T-cell (primary cell): ENCODE data around the gene IL1RAP. TPM values are rescaled to one million over a fixed set of nuclear protein-coding genes. Genes with fewer than 3 reads are reported as not detected.

ENCODE experiments used
- ATAC-seq, 4 experiments: fragments of 200-7000 bp in 3 of 4; fragments of 150-1000 bp in 1 of 4; cut with Tn5 transposase; replicated peaks in 1 of 4; 1 replicate in 3 of 4; 2 replicates in 1 of 4; pipeline ENCODE4 v1.10.0; 2021; ENCODE audit warnings: moderate library complexity in 3 of 4, mild to moderate bottlenecking in 2 of 4, moderate number of reproducible peaks in 1 of 4
- CTCF ChIA-PET, 2 donors: fragments of 300-600 bp; sonication (Branson Sonifier 250); formaldehyde crosslinking; loops; one replicate each; lab custom pipeline; 2022; ENCODE audit warnings: antibody characterized with exemption in 2 of 2; lab: Charles Lee
- POLR2A ChIA-PET, 2 donors: fragments of 300-600 bp; sonication (Branson Sonifier 250); formaldehyde crosslinking; loops; one replicate each; lab custom pipeline; 2022; ENCODE audit warnings: antibody characterized with exemption in 2 of 2; lab: Charles Lee
- DNase-seq, 35 experiments: peaks; one replicate each; pipeline versions ENCODE4 v3.0.0 to v3.0.0-alpha.2; 2013 to 2023
- H3K27ac ChIP-seq: one replicate; pipeline ENCODE4 v1.5.1; 2013; ENCODE audit warnings: low read length
- H3K27me3 ChIP-seq, 2 experiments: replicated peaks in 1 of 2; 1 replicate in 1 of 2; 2 replicates in 1 of 2; pipeline versions ENCODE4 v1.6.1 to v1.7.0; 2013; ENCODE audit warnings: low read length in 1 of 2, mixed read lengths in 1 of 2; ENCODE audit not compliant: control insufficient read depth in 2 of 2, insufficient read depth in 2 of 2; ENCODE audit errors: extremely low read depth in 1 of 2
- H3K36me3 ChIP-seq, 2 donors: 1 replicate in 1 of 2; 2 replicates in 1 of 2; pipeline versions ENCODE4 v1.6.1 to v1.7.0; 2013; ENCODE audit warnings: low read length in 1 of 2; ENCODE audit not compliant: control insufficient read depth in 2 of 2, insufficient read depth in 1 of 2; ENCODE audit errors: extremely low read depth in 1 of 2
- H3K4me1 ChIP-seq, 2 experiments: 1 replicate in 1 of 2; 2 replicates in 1 of 2; pipeline versions ENCODE4 v1.6.1 to v1.7.0; 2013; ENCODE audit warnings: low read length in 2 of 2, mixed read lengths in 1 of 2; ENCODE audit not compliant: insufficient read depth in 2 of 2, control insufficient read depth in 1 of 2; ENCODE audit errors: extremely low read depth in 1 of 2
- H3K4me3 ChIP-seq, 2 donors: 1 replicate in 1 of 2; 2 replicates in 1 of 2; pipeline versions ENCODE4 v1.5.1 to v1.7.0; 2013; ENCODE audit warnings: mild to moderate bottlenecking in 2 of 2, low read length in 1 of 2, moderate library complexity in 1 of 2; ENCODE audit not compliant: control insufficient read depth in 1 of 2; ENCODE audit errors: extremely low read depth in 1 of 2
- H3K9me3 ChIP-seq: 2 replicates; pipeline ENCODE4 v1.7.0; 2013
- H3K27ac Mint-ChIP-seq, 2 donors: one replicate each; pipeline ENCODE4 v1.8.0; 2020 to 2021; ENCODE audit warnings: mild to moderate bottlenecking in 2 of 2, mixed read lengths in 2 of 2
- H3K27me3 Mint-ChIP-seq, 2 donors: one replicate each; pipeline ENCODE4 v1.8.0; 2021 to 2022; ENCODE audit warnings: mixed read lengths in 2 of 2
- H3K36me3 Mint-ChIP-seq: one replicate; pipeline ENCODE4 v1.8.0; 2021; ENCODE audit warnings: mixed read lengths
- H3K4me1 Mint-ChIP-seq, 3 donors: one replicate each; pipeline ENCODE4 v1.8.0; 2020 to 2022; ENCODE audit warnings: mixed read lengths in 3 of 3, mild to moderate bottlenecking in 1 of 3
- H3K4me3 Mint-ChIP-seq, 3 donors: one replicate each; pipeline ENCODE4 v1.8.0; 2020 to 2022; ENCODE audit warnings: mild to moderate bottlenecking in 3 of 3, mixed read lengths in 3 of 3, moderate library complexity in 3 of 3
- H3K9me3 Mint-ChIP-seq, 3 donors: one replicate each; pipeline ENCODE4 v1.8.0; 2020 to 2022; ENCODE audit warnings: mixed read lengths in 3 of 3
- WGBS: methylation state at CpG from one replicate; pipeline ENCODE4 v1.1.5; 2013; ENCODE audit warnings: missing lambda C conversion rate; ENCODE audit not compliant: insufficient coverage; 5-methylcytosine and 5-hydroxymethylcytosine counted together
- total RNA-seq, 35 experiments: library from RNA in 6 of 35; stranded (reverse) in 6 of 35; fragments of 120-200 nt in 1 of 35; gene quantifications; one replicate each; pipeline versions ENCODE4 v1.2.1 to v1.2.4 and lab custom pipeline; 2013 to 2026

IL1RAP gene
- total RNA-seq, 5 donors from 2014 or later (not counting 1 experiment from before 2014, with no cell fraction given), result 8.6 to 14.5 (median 9.9) TPM

DNA sequence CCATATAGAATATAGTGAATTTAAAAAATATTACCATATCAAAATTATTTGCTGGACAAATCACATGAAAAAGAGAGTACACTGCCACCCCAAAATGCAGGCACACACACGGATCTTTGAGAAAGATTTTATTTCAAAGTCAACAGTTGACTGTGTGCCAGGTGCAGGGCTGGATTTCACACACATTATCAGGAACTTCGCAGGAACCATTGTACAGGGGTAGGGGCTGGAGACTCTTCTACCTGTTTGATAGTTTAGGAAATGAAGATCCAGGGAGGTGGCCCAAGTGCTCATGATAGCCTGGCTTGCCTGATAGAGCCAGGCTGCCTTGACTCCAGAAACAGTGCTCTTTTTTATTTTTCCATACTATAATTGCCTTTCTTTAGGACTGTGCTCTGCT is 54.2 kb downstream of the IL1RAP start:
- no peaks in the 10 kb centered on the region for H3K27me3 Mint-ChIP-seq
- Histone ChIP-seq H3K36me3 (peaks cover 0 to 3% of the 10 kb centered on the region in 2 donors), H3K27me3 (no peaks in the 10 kb centered on the region), H3K4me3 (no peak overlapping the region), H3K9me3 (no peaks in the 10 kb centered on the region), H3K27ac (no peak overlapping the region), H3K4me1 (no peaks in the 10 kb centered on the region)
- ATAC-seq, result no peak
- POLR2A ChIA-PET, result no interaction called here
- CTCF ChIA-PET, result no interaction called here
- H3K4me1 Mint-ChIP-seq, result peaks cover 2 to 5% (median 4%) of the 10 kb centered on the region in 3 donors
- no peak for DNase-seq
- H3K4me3 Mint-ChIP-seq, result no peak overlapping the region
- peaks cover 58% of the 10 kb centered on the region for H3K36me3 Mint-ChIP-seq
- H3K27ac Mint-ChIP-seq, result no peak overlapping the region
- no peaks in the 10 kb centered on the region for H3K9me3 Mint-ChIP-seq
- WGBS, result no CpG with 5 or more reads among the region's 2 CpGs

DNA sequence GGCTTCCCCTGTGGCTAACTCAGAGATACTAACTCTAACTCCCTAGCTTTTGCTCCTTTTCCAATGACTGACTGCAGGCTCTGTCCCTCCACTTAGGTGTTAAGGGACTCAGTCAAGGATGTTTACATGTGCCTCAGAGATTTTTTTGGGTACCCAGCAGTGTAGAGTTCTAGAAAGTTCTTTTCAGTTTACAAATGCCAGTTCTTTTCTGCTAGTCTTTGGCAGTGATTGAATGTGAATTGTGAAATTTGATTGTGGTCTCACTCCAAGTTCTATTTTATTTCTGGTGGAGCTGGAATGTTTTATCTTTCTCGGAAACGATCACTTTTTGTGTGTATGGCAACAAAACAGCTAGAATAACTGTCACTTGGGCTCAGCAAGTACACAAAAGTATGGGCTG is 60.6 kb downstream of the IL1RAP start:
- Mint-ChIP-seq H3K36me3 (peaks cover 33% of the 10 kb centered on the region), H3K9me3 (peaks cover 0 to 13% (median 3%) of the 10 kb centered on the region in 3 donors), H3K4me3 (no peak overlapping the region), H3K27ac (no peak overlapping the region), H3K27me3 (no peaks in the 10 kb centered on the region), H3K4me1 (peaks cover 0 to 7% (median 5%) of the 10 kb centered on the region in 3 donors)
- ChIA-PET POLR2A (no interaction called here), CTCF (no interaction called here)
- no peaks in the 10 kb centered on the region for H3K27me3 ChIP-seq
- H3K9me3 ChIP-seq, result no peaks in the 10 kb centered on the region
- H3K36me3 ChIP-seq, result no peaks in the 10 kb centered on the region
- H3K27ac ChIP-seq, result no peak overlapping the region
- DNase-seq (no peak), ATAC-seq (no peak)
- H3K4me3 ChIP-seq, result no peak overlapping the region
- WGBS, result no CpG with 5 or more reads among the region's 2 CpGs
- H3K4me1 ChIP-seq, result no peaks in the 10 kb centered on the region

DNA sequence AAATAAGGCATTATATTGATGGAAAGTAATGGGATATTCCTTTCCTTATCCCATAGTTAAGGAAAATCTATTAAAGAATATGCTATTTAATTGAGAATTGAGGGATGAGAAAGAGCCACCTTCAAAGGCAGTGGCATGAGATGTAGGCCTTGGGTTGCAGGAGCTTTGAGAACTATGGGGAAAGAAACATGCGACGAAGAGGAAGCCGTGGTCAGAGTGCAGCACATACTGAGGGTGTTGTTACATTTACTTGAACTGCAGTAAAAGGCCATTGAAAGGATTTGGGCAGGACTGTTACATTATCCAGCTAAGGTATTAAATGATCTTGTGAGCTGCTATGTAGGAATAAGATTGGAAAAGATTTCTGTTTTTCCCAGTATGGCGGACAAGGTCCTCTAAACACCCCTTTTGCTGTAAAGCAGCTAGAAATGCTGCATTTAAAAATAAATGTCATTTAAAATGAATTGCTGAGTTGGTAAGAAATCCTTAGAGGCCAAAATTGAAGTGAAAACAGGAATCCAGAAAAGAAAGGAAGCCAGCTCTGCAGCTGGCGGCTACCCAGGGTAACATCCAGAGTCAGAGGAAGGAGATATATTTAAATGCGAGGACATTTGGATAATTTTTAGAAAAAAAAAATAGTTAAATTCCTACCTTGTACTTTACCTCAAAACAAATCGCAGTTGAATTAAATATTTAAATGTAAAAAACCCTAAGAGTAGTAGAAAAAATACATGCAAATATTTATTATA is 61.7 kb downstream of the IL1RAP start:
- Mint-ChIP-seq H3K27ac (no peak overlapping the region), H3K27me3 (no peaks in the 10 kb centered on the region), H3K4me3 (no peak overlapping the region), H3K36me3 (peaks cover 33% of the 10 kb centered on the region), H3K4me1 (peaks cover 0 to 8% (median 7%) of the 10 kb centered on the region in 3 donors), H3K9me3 (peaks cover 0 to 13% (median 3%) of the 10 kb centered on the region in 3 donors)
- H3K9me3 ChIP-seq, result no peaks in the 10 kb centered on the region
- no peak overlapping the region for H3K27ac ChIP-seq
- DNase-seq (no peak), ATAC-seq (no peak)
- no peak overlapping the region for H3K4me3 ChIP-seq
- H3K4me1 ChIP-seq, result no peaks in the 10 kb centered on the region
- POLR2A ChIA-PET, result no interaction called here
- CTCF ChIA-PET, result no interaction called here
- 59% methylated on average over 3 of the region's 7 CpGs for WGBS
- no peaks in the 10 kb centered on the region for H3K36me3 ChIP-seq
- H3K27me3 ChIP-seq, result no peaks in the 10 kb centered on the region

DNA sequence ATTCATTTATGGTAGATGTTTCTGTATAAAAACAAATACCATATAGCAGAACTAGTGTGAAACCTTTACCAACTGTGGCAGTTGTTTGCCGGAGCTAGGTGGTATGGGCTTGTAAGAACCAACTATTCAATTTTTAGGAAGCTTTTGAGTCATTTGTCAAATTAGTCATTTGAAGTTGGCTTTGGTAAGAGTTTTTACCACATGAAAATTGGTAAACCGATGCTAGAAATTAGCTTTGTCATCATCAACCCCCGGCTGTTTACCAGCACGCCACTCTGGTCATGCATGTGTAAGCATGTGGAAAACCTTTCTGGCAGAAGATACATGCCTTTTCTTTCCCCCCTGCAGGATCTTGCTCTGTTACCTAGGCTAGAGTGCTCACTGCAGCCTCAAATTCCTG is 63.3 kb downstream of the IL1RAP start:
- H3K36me3 Mint-ChIP-seq, result peaks cover 26% of the 10 kb centered on the region
- 64% methylated on average over 2 of the region's 4 CpGs for WGBS
- no peaks in the 10 kb centered on the region for H3K27me3 Mint-ChIP-seq
- H3K4me3 ChIP-seq, result no peak overlapping the region
- no peak overlapping the region for H3K4me3 Mint-ChIP-seq
- ChIA-PET CTCF (interaction anchor here in 1 of 2 donors (0.6 kb wide), 1 partner anchor 278 kb away, joined by 4 read pairs; no protein-coding TSS in a partner anchor), POLR2A (no interaction called here)
- no peak for DNase-seq
- H3K9me3 Mint-ChIP-seq, result peaks cover 0 to 13% (median 3%) of the 10 kb centered on the region in 3 donors
- no peaks in the 10 kb centered on the region for H3K36me3 ChIP-seq
- no peaks in the 10 kb centered on the region for H3K27me3 ChIP-seq
- no peak for ATAC-seq
- no peaks in the 10 kb centered on the region for H3K4me1 ChIP-seq
- no peak overlapping the region for H3K27ac Mint-ChIP-seq
- H3K4me1 Mint-ChIP-seq, result peaks cover 0 to 8% (median 7%) of the 10 kb centered on the region in 3 donors
- no peaks in the 10 kb centered on the region for H3K9me3 ChIP-seq
- no peak overlapping the region for H3K27ac ChIP-seq

DNA sequence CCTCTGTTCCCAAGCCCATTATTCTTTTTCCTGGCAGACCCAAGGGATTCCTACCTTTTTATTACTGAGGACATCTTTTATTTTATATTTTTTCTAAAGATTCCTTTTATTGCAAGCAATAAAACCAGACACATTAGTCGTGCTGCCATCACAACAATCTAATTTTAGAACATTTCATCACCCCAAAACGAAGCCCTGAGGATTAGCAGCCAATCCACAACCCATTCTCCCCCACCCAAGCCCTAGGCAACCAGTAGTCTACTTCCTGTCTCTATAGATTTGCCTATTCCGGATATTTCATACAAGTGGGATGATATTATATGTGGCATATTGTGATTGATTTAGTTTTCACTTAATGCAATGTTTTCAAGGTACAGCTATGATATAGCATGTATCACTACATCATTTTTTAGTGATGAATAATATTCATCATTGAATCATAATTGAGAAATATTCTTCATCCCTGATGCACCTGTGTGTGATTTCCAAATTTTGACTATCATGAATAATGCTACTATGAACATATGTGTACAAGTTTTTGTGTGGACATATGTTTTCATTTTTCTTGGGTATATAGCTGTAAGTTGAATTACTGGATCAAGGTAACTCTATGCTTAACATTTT is 65.7 kb downstream of the IL1RAP start:
- Histone ChIP-seq H3K27ac (no peak overlapping the region), H3K4me1 (no peaks in the 10 kb centered on the region), H3K4me3 (no peak overlapping the region), H3K27me3 (no peaks in the 10 kb centered on the region), H3K9me3 (no peaks in the 10 kb centered on the region), H3K36me3 (no peaks in the 10 kb centered on the region)
- DNase-seq, result no peak
- no peak overlapping the region for H3K4me3 Mint-ChIP-seq
- H3K4me1 Mint-ChIP-seq, result peaks cover 2 to 10% (median 7%) of the 10 kb centered on the region in 3 donors
- ChIA-PET POLR2A (no interaction called here), CTCF (no interaction called here)
- H3K27me3 Mint-ChIP-seq, result no peaks in the 10 kb centered on the region
- no CpG with 5 or more reads among the region's 3 CpGs for WGBS
- H3K27ac Mint-ChIP-seq, result no peak overlapping the region
- ATAC-seq, result no peak
- peaks cover 0 to 13% (median 3%) of the 10 kb centered on the region in 3 donors for H3K9me3 Mint-ChIP-seq
- peaks cover 33% of the 10 kb centered on the region for H3K36me3 Mint-ChIP-seq

DNA sequence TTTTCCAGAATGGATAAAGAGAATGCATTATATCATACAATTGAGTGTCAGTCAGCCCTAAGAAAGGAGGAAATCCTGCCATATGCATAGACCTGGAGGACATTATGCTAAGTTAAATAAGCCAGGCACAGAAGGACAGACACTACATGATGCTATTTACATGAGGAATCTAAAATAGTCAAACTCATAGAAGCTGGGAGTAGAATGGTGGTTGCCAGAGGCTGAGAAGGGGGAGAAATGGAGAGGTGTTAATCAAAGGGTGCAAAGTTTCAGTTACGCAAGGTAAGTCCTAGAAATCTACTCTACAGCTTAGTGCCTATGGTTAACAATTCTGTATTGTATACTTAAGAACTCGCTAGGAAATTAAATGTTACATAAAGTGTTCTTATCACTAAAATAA is 66.5 kb downstream of the IL1RAP start:
- Mint-ChIP-seq H3K36me3 (peaks cover 30% of the 10 kb centered on the region), H3K27ac (no peak overlapping the region), H3K4me3 (no peak overlapping the region), H3K4me1 (peaks cover 3 to 11% (median 8%) of the 10 kb centered on the region in 3 donors), H3K9me3 (peaks cover 0 to 10% (median 2%) of the 10 kb centered on the region in 3 donors), H3K27me3 (no peaks in the 10 kb centered on the region)
- Histone ChIP-seq H3K4me1 (no peaks in the 10 kb centered on the region), H3K27ac (no peak overlapping the region), H3K36me3 (no peaks in the 10 kb centered on the region), H3K4me3 (no peak overlapping the region), H3K27me3 (no peaks in the 10 kb centered on the region), H3K9me3 (no peaks in the 10 kb centered on the region)
- DNase-seq, result no peak
- POLR2A ChIA-PET, result no interaction called here
- no peak for ATAC-seq
- CTCF ChIA-PET, result no interaction called here
- no CpG with 5 or more reads among the region's 2 CpGs for WGBS
